ENCODE results near the gene CRYGB.

CRYGB gene

GRCh38 chr2:208186465-208186864 lies 40.5 kb upstream of the CRYGB start:
- DNase-seq (ENCODE audit: low read depth): no peak
- TF ChIP-seq, protein P1, sequence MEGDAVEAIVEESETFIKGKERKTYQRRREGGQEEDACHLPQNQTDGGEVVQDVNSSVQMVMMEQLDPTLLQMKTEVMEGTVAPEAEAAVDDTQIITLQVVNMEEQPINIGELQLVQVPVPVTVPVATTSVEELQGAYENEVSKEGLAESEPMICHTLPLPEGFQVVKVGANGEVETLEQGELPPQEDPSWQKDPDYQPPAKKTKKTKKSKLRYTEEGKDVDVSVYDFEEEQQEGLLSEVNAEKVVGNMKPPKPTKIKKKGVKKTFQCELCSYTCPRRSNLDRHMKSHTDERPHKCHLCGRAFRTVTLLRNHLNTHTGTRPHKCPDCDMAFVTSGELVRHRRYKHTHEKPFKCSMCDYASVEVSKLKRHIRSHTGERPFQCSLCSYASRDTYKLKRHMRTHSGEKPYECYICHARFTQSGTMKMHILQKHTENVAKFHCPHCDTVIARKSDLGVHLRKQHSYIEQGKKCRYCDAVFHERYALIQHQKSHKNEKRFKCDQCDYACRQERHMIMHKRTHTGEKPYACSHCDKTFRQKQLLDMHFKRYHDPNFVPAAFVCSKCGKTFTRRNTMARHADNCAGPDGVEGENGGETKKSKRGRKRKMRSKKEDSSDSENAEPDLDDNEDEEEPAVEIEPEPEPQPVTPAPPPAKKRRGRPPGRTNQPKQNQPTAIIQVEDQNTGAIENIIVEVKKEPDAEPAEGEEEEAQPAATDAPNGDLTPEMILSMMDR (IDR thresholded peaks at IDR 0.05; ENCODE audit: low read depth, low read length, missing control alignments): no peak
- no peak overlapping the region for H3K4me3 ChIP-seq (ENCODE audit: low read depth, low read length)

DNA sequence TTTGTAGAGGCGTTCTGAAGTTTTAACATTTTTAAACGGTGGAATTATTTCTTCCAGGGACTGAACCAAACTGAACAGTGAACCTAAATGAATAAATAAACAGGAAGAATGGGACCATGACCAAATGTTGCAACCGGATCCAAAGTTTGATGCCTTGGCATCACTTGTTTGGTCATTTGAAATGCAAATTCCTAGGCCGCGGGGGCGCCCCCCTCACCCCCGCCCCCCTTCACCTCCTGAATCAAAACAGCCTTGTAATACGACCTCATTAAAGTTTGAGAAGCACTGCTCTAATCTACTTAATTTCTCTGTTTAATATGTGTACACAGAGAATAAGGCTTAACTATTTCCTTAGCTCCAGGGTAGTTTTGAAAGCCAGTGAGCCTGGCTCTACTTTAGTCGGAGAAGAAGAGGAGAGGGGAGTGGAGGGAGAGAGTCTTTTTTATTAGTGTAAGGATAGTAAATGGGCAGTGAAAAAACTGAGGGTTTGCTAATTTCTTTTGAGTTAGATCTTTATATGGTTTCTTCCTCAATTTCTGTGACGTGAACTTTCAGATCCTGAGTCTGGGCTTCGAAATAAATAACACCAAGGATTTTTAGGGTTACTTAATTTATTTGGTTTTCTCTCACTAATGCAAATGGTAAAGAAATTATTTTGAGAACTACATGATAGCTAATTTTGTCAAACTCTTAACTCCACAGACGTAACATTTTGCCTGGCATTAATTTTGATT lies 38.2 kb upstream of the CRYGB start:
- DNase-seq (ENCODE audit: low read depth): no peak
- TF ChIP-seq, protein P1 (IDR thresholded peaks at IDR 0.05; ENCODE audit: low read depth, low read length, missing control alignments): no peak
- no peak overlapping the region for H3K4me3 ChIP-seq (ENCODE audit: low read depth, low read length)

- no peak for DNase-seq (ENCODE audit: low read depth)
- H3K4me3 ChIP-seq (ENCODE audit: low read depth, low read length): no peak overlapping the region
- TF ChIP-seq, protein P1 (IDR thresholded peaks at IDR 0.05; ENCODE audit: low read depth, low read length, missing control alignments): no peak
These were observed 37.6 kb upstream of the CRYGB start for GRCh38 chr2:208183526-208183925.

GRCh38 chr2:208182835-208183234 lies 36.9 kb upstream of the CRYGB start:
- no peak for DNase-seq (ENCODE audit: low read depth)
- TF ChIP-seq, protein P1 (IDR thresholded peaks at IDR 0.05; ENCODE audit: low read depth, low read length, missing control alignments): no peak
- H3K4me3 ChIP-seq (ENCODE audit: low read depth, low read length): no peak overlapping the region

DNA sequence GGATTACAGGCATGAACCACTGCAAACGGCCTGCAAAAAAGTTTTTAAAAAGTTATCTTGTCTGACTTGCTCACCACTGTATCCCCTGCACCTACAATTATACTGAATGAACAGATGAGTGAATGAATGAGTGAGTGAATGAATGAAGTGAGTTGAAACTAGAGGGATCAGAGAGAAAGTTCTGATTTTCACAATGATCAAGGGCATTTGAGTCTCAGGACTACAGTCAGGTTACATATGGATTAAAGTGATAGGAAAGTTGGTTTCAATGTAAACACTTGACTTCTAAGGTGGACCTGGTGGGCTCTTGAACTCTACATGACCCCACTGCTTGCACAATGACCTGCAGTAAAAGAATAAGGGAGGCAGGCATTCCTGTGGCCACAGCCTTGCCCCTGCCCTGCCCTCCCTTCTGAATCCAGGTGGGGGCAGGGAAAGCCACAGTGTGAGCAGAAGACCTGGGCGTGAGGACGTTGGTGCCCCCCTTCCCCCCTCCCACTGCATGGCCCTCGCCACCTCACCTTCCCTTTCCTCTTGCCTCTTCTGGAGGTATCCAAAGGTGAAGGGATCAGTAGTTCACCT lies 33.2 kb upstream of the CRYGB start:
- TF ChIP-seq, protein P1 (IDR thresholded peaks at IDR 0.05; ENCODE audit: low read depth, low read length, missing control alignments): no peak
- no peak for DNase-seq (ENCODE audit: low read depth)

GRCh38 chr2:208175840-208176153 lies 29.8 kb upstream of the CRYGB start:
- H3K4me3 ChIP-seq (ENCODE audit: low read depth, low read length): no peak overlapping the region
- no peak for DNase-seq (ENCODE audit: low read depth)
- TF ChIP-seq, protein P1 (IDR thresholded peaks at IDR 0.05; ENCODE audit: low read depth, low read length, missing control alignments): no peak

More for the DNA sequence above, 33.2 kb upstream of the CRYGB start:
- no peak overlapping the region for H3K4me3 ChIP-seq (ENCODE audit: low read depth, low read length)
